OCI-LY7 (cell line): Measurements from ENCODE around the gene UBR2.

Experiments
- CTCF ChIP-seq: fragments of 200-600 bp; sonication (generic); conservative IDR thresholded peaks from 2 replicates; pipeline ENCODE4 v1.5.1; 2014; ENCODE audit warnings: mild to moderate bottlenecking, antibody characterized with exemption, low read length, moderate library complexity, mixed read lengths
- EZH2phosphoT487 ChIP-seq: fragments of 200-600 bp; sonication (generic); IDR thresholded peaks from 2 replicates; pipeline ENCODE4 v1.6.1; 2018; ENCODE audit warnings: low read depth, borderline replicate concordance, mild to moderate bottlenecking, mixed run types, antibody characterized with exemption, low read length, moderate library complexity, mixed read lengths

DNA sequence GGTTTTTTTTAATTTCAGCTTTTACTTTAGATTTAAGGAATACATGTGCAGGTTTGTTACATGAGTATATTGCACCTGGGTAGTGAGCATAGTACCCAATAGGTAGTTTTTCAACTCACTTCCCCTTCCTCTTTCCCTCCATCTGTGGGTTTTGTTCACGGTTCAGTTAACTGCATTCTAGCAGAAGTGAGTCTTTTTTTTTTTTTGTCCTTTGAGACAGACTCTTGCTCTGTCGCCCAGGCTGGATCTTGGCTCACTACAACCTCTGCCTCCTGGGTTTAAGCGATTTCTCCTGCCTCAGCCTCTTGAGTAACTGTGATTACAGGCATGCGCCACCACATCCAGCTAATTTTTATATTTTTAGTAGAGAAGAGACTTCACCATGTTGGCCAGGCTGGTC, 8.7 kb downstream of the UBR2 start:
- no peak for TF ChIP-seq CTCF
- TF ChIP-seq EZH2phosphoT487: no peak
